Activated CD4-positive, alpha-beta T cell treated with anti-CD3 and anti-CD28 coated beads, Interleukin-2, Interleukin-4, amounts not matched to agents 100 ng/mL and 50 ng/mL, durations not matched to agents 16 hours and 8 hours (primary cell): Measurements from ENCODE around the gene CSNK1G2.

Source experiments
- DNase-seq: peaks from one replicate; pipeline ENCODE4 v3.0.0-alpha.2; 2020; ENCODE audit warnings: low spot score

The CSNK1G2 gene

DNA sequence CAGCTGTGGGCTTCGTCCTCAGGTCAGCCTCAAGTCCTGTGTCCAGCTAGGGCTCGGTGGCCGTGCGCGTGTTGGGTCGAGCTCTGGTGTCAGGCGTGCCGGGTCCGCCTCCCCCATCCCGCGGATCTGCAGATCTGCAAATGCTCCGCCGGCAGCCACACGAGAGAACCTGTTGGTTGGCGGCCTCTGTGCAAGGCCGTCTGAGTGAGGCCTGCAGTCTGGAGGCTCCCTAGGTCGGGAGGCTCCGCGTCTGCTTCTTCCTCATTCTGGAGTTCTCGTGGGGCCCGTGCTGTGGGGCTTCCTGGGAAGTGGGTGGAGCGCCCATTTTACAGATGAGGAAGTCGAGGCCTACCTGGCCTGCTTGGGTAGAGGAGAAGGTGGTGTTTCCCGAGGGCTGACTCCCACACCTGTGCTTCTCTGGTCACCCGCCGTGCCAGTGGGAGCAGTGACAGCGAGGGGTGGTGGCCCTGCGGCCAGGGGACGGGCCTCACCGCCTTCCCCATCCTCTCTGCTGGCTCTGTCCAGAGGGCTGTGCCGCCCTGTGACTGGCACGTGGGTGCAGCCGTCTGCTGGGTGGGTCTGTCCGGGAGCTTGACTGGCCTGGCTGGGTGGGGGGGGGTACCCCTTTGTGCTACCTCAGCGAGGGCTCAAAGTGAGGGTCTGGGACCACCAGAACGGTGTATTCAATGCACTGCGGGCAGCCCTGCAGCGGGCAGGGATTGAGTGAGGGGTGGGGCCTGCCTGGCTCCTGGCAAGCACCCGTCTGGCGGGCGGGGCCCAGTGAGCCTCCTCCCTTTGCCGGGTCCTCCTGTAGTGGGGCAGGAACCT is 3.3 kb downstream of the CSNK1G2 start:
- DNase-seq, result no peak

GRCh38 chr19:1944916-1945561 is 4.1 kb downstream of the CSNK1G2 start:
- DNase-seq, result no peak

- DNase-seq, result no peak
Measured at GRCh38 chr19:1945899-1946298, 4.9 kb downstream of the CSNK1G2 start.

DNA sequence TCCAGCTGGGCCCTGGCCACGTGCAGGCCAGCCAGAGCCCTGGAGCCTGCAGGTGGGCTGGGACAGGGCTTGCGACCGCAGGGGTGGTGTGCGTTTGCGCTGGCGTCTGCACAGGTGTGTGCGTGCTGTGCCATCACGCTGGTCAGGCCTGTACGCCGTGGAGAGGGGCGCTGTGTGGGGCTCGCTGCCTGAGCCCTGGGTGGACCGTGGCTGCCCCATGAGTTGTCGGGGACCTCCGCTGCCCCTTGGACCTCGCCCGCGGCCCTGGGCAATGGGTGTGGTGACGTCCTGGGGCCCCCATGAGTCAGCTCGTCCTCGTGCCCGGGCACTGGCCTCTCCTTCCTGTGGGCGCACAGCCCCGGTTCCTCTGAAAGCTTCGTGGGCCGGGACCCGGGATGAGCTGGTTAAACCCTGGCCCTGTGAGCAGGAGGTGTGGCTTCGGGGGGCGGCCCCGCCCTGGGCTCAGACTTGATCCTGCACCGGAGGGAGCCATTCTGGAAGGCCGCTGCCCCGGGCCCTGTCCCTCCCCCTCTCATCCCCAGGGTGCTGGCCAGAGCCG is 6.8 kb downstream of the CSNK1G2 start:
- DNase-seq, result no peak

DNA sequence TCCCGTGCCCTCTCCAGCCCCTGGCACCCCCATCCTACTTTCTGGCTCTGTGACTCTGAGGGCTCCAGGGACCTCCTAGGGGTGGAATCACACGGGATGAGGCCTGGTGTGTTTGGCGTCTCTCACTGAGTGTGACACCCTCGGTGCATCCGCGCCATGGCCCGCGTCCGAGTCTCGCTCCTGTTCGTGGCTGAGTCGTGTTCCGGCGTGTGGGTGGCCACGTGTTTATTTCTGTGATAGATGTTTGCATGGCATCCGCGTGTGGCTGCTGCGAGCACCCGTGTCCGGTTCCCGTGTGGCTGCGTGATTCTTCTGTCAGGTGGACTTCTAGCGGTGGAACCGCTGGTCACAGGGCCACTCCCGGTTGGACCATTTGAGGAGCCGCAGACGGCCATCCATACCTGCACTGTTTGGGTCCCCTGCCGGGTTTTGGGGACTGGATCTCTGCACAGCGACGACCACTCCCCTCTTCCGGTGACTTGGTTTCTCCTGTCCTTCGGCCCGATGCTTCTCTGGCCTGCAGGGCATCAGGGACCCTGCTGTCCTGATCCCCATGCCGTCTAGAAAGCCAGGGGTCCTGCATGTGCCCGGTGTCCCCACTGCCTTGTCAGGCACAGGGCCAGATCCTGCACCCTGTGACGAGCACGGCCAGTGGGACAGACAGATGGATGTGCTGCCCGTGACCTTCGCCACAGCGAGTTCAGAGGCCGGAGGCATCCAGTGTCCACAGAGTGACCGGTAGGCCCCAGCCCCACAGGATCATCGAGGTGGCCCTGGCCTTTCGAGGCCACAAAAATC is 8.5 kb downstream of the CSNK1G2 start:
- no peak for DNase-seq

GRCh38 chr19:1950640-1951039 is 9.7 kb downstream of the CSNK1G2 start:
- no peak for DNase-seq

DNA sequence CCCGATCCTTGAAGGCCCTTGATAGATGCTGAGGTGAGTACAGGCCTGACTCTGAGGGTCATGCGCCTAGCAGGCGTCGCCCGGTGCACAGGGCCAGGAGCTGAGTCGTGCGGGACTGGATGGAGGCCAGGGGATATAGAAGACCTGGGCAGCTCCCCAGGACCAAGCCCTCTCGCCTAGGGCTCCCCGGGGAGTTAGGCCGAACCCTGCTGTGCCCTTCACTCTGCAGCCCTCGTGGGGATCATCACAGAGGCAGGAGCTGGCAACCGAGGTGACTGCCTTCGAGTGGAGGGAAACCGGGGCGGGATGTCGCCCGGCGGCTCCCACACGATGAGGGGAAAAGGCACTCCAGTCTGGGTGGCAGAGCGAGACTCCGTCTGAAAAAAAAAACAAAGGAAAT is 11.7 kb downstream of the CSNK1G2 start:
- DNase-seq, result no peak

DNA sequence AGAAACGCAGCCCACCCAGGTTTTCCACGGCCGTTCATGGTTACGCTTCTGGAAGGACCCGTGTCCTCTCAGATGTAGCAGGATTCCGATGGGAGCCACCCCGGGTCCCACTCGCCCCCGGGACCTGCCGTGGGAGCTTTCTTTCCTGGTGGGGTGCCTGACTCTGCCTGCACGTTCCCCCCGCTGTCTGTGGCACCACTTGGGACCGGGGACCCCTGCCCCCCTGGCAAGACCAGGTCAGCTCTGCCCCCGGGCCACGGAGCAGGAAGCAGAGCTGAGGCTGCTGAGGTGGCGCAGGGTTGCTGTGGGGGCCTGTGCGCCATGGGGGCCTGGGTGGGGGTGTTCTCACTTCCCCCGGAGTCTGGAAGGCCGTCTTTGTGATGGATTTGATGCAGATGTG is 12.1 kb downstream of the CSNK1G2 start:
- no peak for DNase-seq

- no peak for DNase-seq
Measured at GRCh38 chr19:1953441-1954094, 12.6 kb downstream of the CSNK1G2 start.

DNA sequence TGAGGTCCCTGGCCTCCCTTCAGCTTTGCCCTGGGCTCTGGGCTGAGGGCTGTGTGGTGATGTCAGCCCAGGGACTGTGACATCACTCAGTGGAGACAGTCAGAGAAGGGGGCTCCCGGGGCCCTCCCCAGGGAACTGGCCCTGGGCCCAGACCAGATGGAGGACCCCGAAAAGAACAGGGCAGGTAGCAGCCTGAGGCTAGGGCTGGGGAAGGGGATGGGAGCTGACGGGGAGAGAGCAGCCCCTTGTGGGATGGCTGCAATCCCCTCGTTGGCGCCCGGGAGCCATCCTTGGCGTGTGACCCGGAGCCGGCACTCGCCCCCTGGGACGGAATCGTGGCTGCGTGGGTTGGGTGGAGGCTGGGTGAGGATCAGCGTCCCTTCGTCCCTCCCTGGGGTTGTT is 13.6 kb downstream of the CSNK1G2 start:
- no peak for DNase-seq

DNA sequence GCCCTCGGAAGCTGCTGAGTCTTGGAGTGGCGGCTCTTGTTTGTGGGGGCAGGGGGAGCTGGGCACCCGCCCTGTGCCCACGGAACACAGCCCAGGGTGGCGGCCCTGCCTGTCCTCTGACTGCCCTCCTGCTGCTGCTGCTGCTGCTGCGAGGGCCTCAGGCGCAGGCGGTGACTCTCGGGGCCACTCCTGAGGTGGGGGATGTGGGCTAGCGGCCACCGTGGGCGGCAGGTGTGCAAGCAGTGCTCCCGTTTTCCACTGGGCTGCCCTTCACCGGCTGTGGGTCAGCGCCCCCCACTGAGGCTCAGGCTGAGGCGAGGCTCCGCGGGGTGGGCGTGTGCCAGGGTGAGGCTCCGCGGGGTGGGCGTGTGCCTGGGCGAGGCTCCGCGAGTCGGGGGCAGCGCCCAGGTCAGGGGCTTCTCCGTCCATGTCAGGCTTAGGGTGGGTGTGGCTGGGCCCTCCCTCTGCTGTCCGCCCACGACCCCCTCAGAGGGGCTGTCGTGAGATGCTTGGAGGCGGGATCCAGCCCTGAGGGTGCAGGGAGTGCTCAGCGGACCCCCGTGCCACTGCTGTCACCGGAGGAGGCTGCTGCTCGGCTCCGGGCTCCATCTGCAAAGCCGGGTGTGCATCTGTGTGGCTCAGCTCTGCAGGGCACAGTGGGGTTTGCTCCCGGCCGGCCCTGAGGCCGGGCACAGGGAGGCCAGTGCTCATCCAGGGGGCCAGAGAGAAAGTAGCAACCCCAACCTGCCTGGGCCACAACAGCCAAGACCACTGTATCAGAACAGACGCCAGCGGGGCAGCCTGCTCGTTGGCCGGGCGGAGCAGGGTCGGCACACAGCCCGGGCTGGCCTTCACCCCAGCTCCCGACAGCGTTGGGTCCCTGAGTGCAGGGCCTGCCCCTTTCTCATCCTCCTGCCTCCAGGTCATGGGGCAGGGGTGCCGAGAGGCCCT is 14.5 kb downstream of the CSNK1G2 start:
- DNase-seq, result no peak

DNA sequence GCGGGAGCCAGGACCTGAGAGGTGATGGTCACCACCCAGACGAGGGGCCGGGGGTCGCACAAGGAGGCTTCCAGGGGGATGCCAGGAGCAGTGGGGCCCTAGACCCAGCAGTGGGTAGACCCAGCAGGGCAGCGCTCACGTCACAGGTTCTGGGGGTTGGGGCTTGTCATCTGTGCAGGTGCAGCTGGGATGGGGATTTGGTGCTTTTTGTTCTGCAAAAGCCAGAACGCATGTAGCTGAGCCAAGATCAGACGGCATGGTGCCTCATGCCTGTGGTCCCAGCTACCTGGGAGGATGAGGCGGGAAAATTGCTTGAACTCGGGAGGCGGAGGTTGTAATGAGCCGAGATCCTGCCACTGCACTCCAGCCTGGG is 15.1 kb downstream of the CSNK1G2 start:
- DNase-seq, result no peak

GRCh38 chr19:1956868-1957492 is 16.0 kb downstream of the CSNK1G2 start:
- DNase-seq, result no peak

- DNase-seq, result no peak
Measured at GRCh38 chr19:1957562-1958248, 16.7 kb downstream of the CSNK1G2 start.

DNA sequence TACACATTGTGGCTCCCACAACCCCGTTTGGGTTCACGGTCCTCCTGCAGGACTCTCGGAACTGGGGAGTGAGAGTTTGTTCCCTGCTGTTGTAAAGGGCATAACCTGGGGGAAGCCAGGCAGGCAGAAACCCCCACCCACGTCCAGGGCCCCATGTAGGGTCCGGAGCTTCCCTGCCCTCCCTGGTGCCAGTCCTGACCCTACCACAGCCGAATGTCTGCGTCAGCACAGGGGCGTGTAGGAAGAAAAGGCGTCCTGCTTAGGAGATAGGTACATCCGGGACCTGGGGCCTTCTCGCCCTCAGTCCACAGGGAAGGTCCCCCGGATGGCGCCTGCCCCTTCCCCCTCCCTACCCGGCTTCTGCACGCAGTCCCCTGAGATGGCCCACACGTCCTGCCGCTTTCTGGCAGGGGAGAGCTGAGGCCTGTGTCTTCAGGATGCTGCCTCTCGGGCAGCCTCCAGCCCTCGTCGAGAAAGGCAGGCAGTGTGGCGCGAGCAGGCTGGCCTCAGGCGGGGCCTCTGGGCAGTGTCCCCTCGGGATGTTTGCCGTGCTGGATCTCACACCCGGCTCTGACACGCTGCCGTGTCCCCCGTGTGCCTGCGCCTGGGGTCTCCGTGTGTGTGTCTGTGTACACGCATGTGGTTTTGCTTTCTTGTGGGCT is 19.1 kb downstream of the CSNK1G2 start:
- no peak for DNase-seq

- no peak for DNase-seq
Measured at GRCh38 chr19:1961000-1961883, 20.3 kb downstream of the CSNK1G2 start.

- DNase-seq, result no peak
Measured at GRCh38 chr19:1962674-1963073, 21.7 kb downstream of the CSNK1G2 start.

GRCh38 chr19:1967087-1967608 is 26.2 kb downstream of the CSNK1G2 start:
- DNase-seq, result no peak
